ENCODE results near the gene SLC27A4. TPM values are rescaled to one million over a fixed set of nuclear protein-coding genes. Genes with fewer than 3 reads are reported as not detected.
A peak's percentile ranks its signal among the peaks of the same experiment; 100 is the strongest.

Gene SLC27A4
- total and polyA plus RNA-seq, 10 of the 15 experiments (the other 5 are each of a cell fraction or from before 2014, with no cell fraction given) = 0.13 to 14.0 (median 7.6) TPM

GRCh38 chr9:128388150-128388549, 47.8 kb downstream of the SLC27A4 start (continued):
- TF ChIP-seq CUX1 (IDR thresholded peaks at IDR 0.05; ENCODE audit: insufficient replicate concordance, low read depth, low read length) = no peak

- TF ChIP-seq ZZZ3 (IDR thresholded peaks at IDR 0.05; ENCODE audit: control insufficient read depth, insufficient read length, low read depth) = no peak
- TF ChIP-seq, protein P1, sequence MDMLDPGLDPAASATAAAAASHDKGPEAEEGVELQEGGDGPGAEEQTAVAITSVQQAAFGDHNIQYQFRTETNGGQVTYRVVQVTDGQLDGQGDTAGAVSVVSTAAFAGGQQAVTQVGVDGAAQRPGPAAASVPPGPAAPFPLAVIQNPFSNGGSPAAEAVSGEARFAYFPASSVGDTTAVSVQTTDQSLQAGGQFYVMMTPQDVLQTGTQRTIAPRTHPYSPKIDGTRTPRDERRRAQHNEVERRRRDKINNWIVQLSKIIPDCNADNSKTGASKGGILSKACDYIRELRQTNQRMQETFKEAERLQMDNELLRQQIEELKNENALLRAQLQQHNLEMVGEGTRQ (IDR thresholded peaks at IDR 0.05; ENCODE audit: borderline replicate concordance, low read depth, low read length) = no peak
- no peak for TF ChIP-seq MEF2A (IDR thresholded peaks at IDR 0.05; ENCODE audit: insufficient read depth, low read depth, low read length)
- no peak for TF ChIP-seq IKZF1 (conservative IDR thresholded peaks at IDR 0.05)
- TF ChIP-seq SPI1 (IDR thresholded peaks at IDR 0.05; ENCODE audit: borderline replicate concordance, insufficient read depth, low read depth, low read length) = no peak
- TF ChIP-seq ETV6 (conservative IDR thresholded peaks at IDR 0.05 in 1 of 2, IDR thresholded peaks at IDR 0.05 in 1 of 2; ENCODE audit: borderline replicate concordance in 1 of 2, low read depth in 1 of 2) = no peak
- no peak for TF ChIP-seq RAD51 (IDR thresholded peaks at IDR 0.05)
- no peak for TF ChIP-seq NKRF (conservative IDR thresholded peaks at IDR 0.05)
- no peak for TF ChIP-seq NR2C1 (IDR thresholded peaks at IDR 0.05)
- no peak for TF ChIP-seq EGR1 (IDR thresholded peaks at IDR 0.05; ENCODE audit: borderline replicate concordance in 1 of 2, low read depth in 2 of 2, low read length in 2 of 2)
- no peak for TF ChIP-seq ZBED1 (IDR thresholded peaks at IDR 0.05; ENCODE audit: borderline replicate concordance)
- ChIA-PET SMC1A (ENCODE audit: uncharacterized antibody, unreplicated experiment) (no interaction called here), POLR2A (no interaction called here), CTCF (interaction anchor here (0.6 to 0.7 kb wide), 2 partner anchors 274 to 1235 kb away, joined by 3 to 4 read pairs; no protein-coding TSS in a partner anchor), RAD21 (ENCODE audit: unreplicated experiment) (no interaction called here)
- no peaks in the 10 kb centered on the region for H3K9me3 ChIP-seq (replicated peaks; ENCODE audit: control insufficient read depth, insufficient read depth, low read length)
- ATAC-seq (no peak), DNase-seq (ENCODE audit: low read depth, low spot score) (no peak), FAIRE-seq (no peak)
- no peak overlapping the region for H3K4me3 ChIP-seq
- H3K79me2 ChIP-seq (ENCODE audit: control insufficient read depth, insufficient read depth, low read length) = no peaks in the 10 kb centered on the region
- no peak overlapping the region for H3K4me2 ChIP-seq (ENCODE audit: control insufficient read depth, insufficient read depth)
- no peaks in the 10 kb centered on the region for H3K4me1 ChIP-seq (ENCODE audit: control insufficient read depth, insufficient read depth, low read length)
- H4K20me1 ChIP-seq (ENCODE audit: control insufficient read depth, insufficient read depth) = no peaks in the 10 kb centered on the region
- intact Hi-C loops (cut with micrococcal nuclease; ENCODE audit: unreplicated experiment) (no loop called here), in situ Hi-C loops (cut with MboI) (no loop called here)
- H2AFZ ChIP-seq (ENCODE audit: control insufficient read depth, low read depth, low read length) = no peak overlapping the region
- 94% methylated on average over 13 of the region's 13 CpGs for WGBS (ENCODE audit: insufficient coverage, insufficient replicate concordance, low lambda C conversion rate, missing lambda C conversion rate)
- H3K36me3 ChIP-seq (ENCODE audit: control insufficient read depth in 2 of 2, insufficient read depth in 2 of 2, low read length in 1 of 2) = peaks cover 3 to 20% of the 10 kb centered on the region in 2 experiments; a peak in 3 of 4 replicates
- no peak overlapping the region for H3K9ac ChIP-seq (ENCODE audit: control insufficient read depth, insufficient read depth, low read length)
- TSS peak; percentile 24 for BruUV-seq (replicated peaks)
- H3K27ac ChIP-seq (ENCODE audit: control insufficient read depth, insufficient read depth) = no peak overlapping the region
- no peaks in the 10 kb centered on the region for H3K27me3 ChIP-seq (replicated peaks in 1 of 2; ENCODE audit: control insufficient read depth in 2 of 2, insufficient read depth in 2 of 2, low read length in 1 of 2)
Measured at GRCh38 chr9:128389395-128390149, 49.2 kb downstream of the SLC27A4 start.

Measured in GM12878 (cell line).